Brain microvascular endothelial cell (primary cell): ENCODE measurements around the gene HAUS6.
"Not testable (repeated sequence)": the region's sequence is repeated elsewhere in the genome, so short reads cannot be mapped to it uniquely, and the experiment has no call there.

Source experiments
- DNase-seq: peaks from one replicate; pipeline ENCODE4 v3.0.0-alpha.2; 2020
- H3K27ac ChIP-seq: fragments of 250-450 bp; sonication (Bioruptor Pico); 2 replicates; pipeline ENCODE4 v1.5.1; 2020; ENCODE audit warnings: mild to moderate bottlenecking, moderate library complexity
- H3K27me3 ChIP-seq: fragments of 250-450 bp; sonication (Bioruptor Pico); replicated peaks from 2 replicates; pipeline ENCODE4 v1.5.1; 2020; ENCODE audit warnings: mild to moderate bottlenecking
- H3K36me3 ChIP-seq: fragments of 250-450 bp; sonication (Bioruptor Pico); replicated peaks from 2 replicates; pipeline ENCODE4 v1.5.1; 2020; ENCODE audit warnings: mild to moderate bottlenecking
- H3K4me3 ChIP-seq: 2 replicates; pipeline ENCODE4 v1.5.1; 2011; ENCODE audit warnings: low read depth, mild to moderate bottlenecking, control low read depth, low read length, moderate library complexity
- in situ Hi-C: cut with HindIII; loops from 2 replicates; pipeline ENCODE4 v1.10.0; 2017; ENCODE audit warnings: low sequenced_read_pairs, low pct_ligation_motif_present
- TF ChIP-seq, protein P1 (sequence below): IDR thresholded peaks from 2 replicates; pipeline ENCODE4 v1.5.1; 2011; ENCODE audit warnings: low read depth, mild to moderate bottlenecking, moderate library complexity, low read length, control low read depth, inconsistent platforms; ENCODE audit errors: missing control alignments

HAUS6 gene

DNA sequence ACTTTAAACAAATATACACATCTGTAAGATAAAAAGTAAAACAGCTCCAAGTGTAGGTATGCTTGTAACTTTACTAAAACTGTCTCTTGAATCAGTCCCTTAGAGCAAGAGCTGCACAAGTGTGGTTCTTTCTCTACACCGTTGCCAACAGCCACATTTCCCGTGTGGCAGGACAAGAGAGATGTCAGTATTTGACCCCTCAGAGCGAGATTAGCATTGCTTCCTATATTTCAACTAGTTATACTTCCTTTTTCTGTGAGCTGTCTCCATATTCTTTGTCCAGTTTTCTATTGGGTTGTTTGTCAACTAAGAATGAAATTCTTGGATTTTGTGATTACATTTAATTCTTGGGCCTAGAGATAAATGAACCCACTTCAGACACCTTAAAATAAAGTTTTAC, 16.5 kb upstream of the HAUS6 start:
- Histone ChIP-seq H3K27me3 (no peaks in the 10 kb centered on the region), H3K36me3 (peaks cover 73% of the 10 kb centered on the region), H3K4me3 (no peak overlapping the region), H3K27ac (peak overlapping the region; percentile 8)
- TF ChIP-seq, protein P1, sequence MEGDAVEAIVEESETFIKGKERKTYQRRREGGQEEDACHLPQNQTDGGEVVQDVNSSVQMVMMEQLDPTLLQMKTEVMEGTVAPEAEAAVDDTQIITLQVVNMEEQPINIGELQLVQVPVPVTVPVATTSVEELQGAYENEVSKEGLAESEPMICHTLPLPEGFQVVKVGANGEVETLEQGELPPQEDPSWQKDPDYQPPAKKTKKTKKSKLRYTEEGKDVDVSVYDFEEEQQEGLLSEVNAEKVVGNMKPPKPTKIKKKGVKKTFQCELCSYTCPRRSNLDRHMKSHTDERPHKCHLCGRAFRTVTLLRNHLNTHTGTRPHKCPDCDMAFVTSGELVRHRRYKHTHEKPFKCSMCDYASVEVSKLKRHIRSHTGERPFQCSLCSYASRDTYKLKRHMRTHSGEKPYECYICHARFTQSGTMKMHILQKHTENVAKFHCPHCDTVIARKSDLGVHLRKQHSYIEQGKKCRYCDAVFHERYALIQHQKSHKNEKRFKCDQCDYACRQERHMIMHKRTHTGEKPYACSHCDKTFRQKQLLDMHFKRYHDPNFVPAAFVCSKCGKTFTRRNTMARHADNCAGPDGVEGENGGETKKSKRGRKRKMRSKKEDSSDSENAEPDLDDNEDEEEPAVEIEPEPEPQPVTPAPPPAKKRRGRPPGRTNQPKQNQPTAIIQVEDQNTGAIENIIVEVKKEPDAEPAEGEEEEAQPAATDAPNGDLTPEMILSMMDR: no peak
- no peak for DNase-seq
- in situ Hi-C loops: no loop called here

DNA sequence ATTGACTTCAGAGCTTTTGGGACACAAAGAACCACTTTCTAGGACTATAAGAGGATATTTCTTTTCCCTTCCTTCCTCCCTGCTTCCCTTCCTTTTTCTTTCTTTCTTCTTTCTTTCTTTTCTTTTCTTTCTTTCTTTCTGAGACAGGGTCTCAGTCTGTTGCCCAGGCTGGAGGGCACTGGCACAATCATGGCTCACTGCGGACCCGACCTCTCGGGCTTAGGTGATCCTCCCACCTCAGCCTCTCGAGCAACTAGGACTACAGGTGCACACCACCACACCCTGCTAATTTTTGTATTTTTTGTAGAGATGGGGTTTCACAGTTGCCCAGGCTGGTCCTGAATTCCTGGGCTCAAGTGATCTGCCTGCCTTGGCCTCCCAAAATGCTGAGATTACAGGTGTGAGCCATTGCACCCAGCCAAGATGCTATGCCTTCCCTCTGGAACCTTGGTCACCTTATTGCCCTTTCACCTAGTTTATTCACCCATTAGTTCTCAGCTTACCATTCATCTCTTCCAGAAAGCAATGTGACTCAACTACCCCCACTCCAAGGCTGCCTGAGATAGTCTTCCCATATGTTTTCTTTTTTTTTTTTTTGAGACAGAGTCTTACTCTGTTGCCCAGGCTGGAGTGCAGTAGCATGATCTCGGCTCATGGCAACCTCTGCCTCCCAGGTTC, 14.5 kb upstream of the HAUS6 start:
- no peak overlapping the region for H3K27ac ChIP-seq
- no peak for DNase-seq
- H3K4me3 ChIP-seq: no peak overlapping the region
- in situ Hi-C loops: no loop called here
- H3K36me3 ChIP-seq: peaks cover 64% of the 10 kb centered on the region
- no peaks in the 10 kb centered on the region for H3K27me3 ChIP-seq
- TF ChIP-seq, protein P1: no peak

- Histone ChIP-seq H3K27me3 (no peaks in the 10 kb centered on the region), H3K4me3 (no peak overlapping the region), H3K36me3 (peaks cover 60% of the 10 kb centered on the region), H3K27ac (no peak overlapping the region)
- TF ChIP-seq, protein P1: no peak
- in situ Hi-C loops: no loop called here
- DNase-seq: no peak
Measured at GRCh38 chr9:19116107-19116790, 13.5 kb upstream of the HAUS6 start.

DNA sequence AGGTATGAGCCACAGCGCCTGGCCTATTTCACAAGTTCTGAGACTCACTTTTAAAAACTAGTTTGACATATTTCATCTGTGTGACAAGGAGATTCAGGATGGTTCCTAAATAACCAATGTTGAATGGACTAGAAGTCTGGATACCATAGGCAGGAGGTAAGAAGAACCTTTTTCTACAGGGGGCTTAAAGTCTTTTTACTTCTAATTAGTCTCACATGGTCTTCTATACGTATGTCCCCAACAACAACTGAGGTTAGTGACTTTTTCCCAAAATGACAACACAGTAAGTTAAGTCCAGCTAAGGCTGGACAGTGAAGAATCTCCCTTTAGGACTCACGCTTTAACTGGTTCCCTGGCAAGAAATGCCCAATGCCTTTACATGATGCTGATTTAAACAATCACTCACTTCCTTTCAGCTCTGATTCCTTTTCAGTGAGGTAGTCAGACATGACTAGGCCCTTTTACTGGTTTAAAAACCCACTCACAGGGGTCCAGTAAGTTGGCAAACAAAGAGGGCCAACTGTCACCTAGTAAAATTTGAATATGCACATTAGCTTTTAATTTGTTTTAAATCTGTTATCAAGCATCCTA, 12.1 kb upstream of the HAUS6 start:
- DNase-seq: no peak
- Histone ChIP-seq H3K27ac (no peak overlapping the region), H3K4me3 (no peak overlapping the region), H3K36me3 (peaks cover 46% of the 10 kb centered on the region), H3K27me3 (no peaks in the 10 kb centered on the region)
- TF ChIP-seq, protein P1: no peak
- in situ Hi-C loops: no loop called here

GRCh38 chr9:19113964-19114679, 11.4 kb upstream of the HAUS6 start:
- in situ Hi-C loops: no loop called here
- Histone ChIP-seq H3K27ac (no peak overlapping the region), H3K36me3 (peaks cover 41% of the 10 kb centered on the region), H3K27me3 (no peaks in the 10 kb centered on the region), H3K4me3 (no peak overlapping the region)
- TF ChIP-seq, protein P1: no peak
- no peak for DNase-seq

DNA sequence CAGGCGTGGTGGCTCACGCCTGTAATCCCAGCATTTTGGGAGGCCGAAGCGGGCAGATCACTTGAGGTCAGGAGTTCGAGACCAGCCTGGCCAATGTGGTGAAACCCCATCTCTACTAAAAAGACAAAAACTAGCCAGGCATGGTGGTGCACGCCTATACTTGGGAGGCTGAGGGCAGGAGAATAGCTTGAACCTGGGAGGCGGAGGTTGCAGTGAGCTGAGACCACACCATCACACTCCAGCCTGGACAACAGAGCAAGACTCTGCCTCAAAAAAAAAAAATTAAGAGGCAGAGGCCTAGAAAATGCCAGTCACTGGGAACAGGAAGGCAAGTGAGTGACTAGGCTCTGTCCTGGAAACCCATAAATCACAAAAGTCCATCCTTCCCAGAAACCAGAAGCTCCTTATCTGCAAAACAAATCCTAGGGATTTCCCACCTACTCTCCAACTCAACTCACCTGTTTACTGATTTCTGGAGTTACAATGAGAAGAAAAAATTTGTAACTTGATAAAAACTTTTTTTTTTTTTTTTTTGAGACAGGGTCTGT, 10.4 kb upstream of the HAUS6 start:
- in situ Hi-C loops, DNase-seq, H3K4me3 ChIP-seq, H3K27me3 ChIP-seq, H3K27ac ChIP-seq: not testable (repeated sequence)
- H3K36me3 ChIP-seq: peaks cover 35% of the 10 kb centered on the region
